NCI-H748 (cell line): ENCODE results near the gene HIRA.
"Not testable (repeated sequence)": the region's sequence is repeated elsewhere in the genome, so short reads cannot be mapped to it uniquely, and the experiment has no call there.

Experiments used
- DNase-seq: peaks from one replicate; lab custom pipeline; 2025; ENCODE audit not compliant: unreplicated experiment; lab: John Stamatoyannopoulos, UW

HIRA gene

GRCh38 chr22:19443544-19444211 is 12.1 kb upstream of the HIRA start:
- no peak for DNase-seq

DNA sequence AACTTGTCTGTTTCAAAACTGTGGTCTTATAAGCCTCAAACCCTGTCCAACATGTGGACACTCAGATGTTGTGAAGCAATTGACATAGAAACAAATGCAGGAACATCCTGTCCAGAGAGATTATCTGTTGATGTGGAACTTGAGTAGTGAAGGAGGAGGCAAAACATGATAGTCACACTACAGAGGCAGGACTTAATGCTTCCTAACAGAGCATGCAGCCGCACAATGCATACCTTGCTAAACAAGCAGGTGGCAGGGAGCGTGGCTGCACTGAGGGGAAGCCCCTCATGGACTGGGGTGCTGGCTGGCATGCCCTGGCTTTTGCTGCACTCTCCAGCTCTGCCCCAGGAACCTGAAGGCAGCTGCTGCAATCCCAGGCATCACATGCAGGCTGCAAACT is 10.6 kb upstream of the HIRA start:
- no peak for DNase-seq

DNA sequence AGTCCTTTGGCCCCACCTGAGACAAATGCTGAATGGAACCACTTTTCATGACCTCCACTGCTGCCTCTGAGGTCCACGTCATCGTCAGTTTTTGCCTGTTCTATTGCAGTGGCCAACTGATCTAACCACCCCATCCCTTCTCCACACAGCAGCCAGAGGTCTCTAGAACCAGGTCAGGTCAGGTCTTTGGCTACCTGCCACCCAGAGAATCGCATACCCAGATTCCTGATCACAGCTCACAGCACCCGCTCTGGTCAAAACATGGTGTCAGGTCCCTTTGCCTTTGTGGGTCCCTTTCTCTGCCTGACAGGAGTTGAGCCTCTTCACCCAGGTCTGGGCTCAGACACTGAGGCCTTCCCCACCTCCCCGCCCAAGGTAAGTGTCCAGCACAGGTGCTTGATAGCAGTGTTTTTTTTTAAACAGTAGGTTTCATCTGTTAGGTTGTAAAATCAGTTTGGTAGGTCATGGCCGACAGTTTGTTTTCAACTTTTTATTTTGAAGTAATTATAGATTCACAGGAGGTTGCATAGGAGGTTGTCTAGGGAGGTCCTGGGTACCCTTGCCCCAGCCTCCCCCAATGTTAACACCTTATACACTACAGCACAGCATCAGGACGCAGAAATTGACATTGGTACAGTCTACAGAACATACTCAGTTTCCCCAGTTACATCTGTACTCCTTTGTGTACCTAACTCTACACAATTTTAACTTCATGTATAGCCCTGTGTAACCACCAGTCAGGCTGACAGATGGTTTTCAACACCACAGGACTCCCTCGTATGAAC is 9.1 kb upstream of the HIRA start:
- DNase-seq, result no peak

DNA sequence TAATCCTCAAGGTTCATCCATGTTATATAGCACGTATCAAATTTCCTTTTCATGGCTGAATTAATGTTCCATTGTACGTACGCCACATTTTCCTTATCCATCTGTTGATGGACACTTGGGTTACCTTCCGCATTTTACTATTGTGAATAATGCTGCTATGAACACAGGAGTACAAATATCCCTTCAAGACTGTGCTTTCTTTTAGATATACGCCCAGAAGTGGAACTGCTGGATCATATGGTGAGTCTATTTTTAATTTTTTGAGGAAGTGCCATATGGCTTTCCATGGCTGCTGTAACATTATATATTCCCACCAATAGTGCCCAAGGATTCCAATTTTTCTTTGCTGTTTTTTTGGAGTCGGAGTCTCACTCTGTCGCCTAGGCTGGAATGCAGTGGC is 6.8 kb upstream of the HIRA start:
- DNase-seq, result no peak

DNA sequence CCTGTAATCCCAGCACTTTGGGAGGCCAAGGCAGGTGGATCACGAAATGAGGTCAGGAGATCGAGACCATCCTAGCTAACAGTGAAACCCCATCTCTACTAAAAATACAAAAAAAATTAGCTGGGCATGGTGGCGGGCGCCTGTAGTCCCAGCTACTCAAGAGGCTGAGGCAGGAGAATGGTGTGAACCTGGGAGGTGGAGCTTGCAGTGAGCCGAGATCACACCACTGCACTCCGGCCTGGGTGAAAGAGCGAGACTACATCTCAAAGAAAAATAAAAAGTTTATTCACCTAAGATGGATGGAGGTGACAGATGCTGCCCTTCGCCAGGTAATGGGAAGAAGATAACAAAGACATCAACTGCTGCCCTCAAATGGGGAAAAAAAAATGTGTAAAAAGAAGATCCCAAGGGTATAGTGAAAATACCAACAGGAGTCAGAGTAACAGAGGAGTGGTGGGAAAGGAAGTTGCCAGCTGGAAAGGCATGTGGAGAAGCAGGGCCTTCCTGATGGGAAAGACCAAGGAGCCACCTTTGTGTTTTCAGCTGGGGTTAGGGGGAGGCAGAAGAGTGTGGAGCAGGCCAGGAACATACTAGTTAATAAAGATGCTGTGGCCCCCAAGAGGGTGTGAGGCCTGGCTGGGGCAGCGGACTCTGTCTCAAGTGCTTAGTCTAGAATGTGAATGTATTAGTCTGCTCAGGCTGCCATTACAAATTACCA is 5.1 kb upstream of the HIRA start:
- not testable (repeated sequence) for DNase-seq

DNA sequence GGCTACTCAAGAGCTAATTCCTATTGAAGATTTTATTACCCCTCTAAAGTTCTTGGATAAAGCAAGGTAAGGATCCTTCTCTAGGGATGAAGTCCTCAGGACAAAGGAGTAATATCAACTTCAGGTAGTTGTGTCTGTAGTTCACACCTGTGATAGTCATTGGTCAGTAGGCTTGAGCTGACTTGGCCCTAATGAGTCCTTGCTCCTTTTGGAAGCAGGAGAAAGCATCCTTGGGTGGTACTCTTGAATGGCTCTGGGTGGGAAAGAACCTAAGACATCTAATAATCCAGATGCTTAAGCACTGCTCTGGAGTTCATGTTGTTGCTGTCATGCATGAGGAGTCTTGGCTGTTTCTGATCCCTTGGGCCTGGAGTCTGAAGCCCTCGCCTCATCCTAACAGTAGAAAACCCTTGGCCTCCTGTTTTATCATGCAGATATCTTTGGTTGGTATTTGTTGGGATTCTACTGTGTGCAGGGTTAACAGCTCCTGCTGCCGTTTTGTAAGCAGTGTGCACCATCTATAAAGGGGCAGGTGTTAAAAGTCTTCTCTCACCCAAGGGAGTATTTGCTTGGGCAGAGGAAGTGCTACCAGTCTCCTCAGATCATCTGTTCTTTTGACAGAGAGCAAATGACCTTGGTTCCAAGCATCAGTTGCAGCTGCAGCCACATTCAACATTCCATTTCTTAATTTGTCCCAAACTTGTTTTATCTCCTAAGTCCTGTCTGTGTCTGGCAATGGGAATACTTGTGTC is 3.5 kb upstream of the HIRA start:
- DNase-seq, result no peak

DNA sequence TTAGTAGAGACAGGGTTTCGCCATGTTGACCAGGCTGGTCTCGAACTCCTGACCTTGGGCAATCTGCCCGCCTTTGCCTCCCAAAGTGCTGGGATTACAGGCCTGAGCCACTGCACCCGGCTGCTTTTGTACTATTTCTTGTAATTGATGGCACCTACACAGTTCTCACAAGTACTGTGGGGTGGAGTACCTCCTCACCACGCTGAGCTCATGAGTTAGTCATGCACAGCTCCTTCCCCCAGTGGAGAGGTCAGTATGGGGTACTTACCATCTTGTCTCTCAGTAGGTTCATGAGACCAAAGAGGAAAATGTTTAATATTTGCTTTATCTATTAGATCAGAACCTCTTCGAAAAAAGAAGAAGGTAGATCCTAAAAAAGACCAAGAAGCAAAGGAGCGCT is 2.9 kb upstream of the HIRA start:
- DNase-seq, result no peak

GRCh38 chr22:19432133-19432851 is 759 bp upstream of the HIRA start, which contains the start of gene MRPL40:
Gene MRPL40, plus strand, starts transcription at chr22:19432545. Its CDS starts 10 bp downstream, at chr22:19432555.
- DNase-seq, result peak; percentile 95

- DNase-seq, result peak; percentile 47
Measured at GRCh38 chr22:19430890-19431541, 517 bp downstream of the HIRA start.

GRCh38 chr22:19429950-19430889 is 1.3 kb downstream of the HIRA start:
- peak; percentile 24 for DNase-seq

GRCh38 chr22:19424186-19424500 is 7.4 kb downstream of the HIRA start:
- no peak for DNase-seq

DNA sequence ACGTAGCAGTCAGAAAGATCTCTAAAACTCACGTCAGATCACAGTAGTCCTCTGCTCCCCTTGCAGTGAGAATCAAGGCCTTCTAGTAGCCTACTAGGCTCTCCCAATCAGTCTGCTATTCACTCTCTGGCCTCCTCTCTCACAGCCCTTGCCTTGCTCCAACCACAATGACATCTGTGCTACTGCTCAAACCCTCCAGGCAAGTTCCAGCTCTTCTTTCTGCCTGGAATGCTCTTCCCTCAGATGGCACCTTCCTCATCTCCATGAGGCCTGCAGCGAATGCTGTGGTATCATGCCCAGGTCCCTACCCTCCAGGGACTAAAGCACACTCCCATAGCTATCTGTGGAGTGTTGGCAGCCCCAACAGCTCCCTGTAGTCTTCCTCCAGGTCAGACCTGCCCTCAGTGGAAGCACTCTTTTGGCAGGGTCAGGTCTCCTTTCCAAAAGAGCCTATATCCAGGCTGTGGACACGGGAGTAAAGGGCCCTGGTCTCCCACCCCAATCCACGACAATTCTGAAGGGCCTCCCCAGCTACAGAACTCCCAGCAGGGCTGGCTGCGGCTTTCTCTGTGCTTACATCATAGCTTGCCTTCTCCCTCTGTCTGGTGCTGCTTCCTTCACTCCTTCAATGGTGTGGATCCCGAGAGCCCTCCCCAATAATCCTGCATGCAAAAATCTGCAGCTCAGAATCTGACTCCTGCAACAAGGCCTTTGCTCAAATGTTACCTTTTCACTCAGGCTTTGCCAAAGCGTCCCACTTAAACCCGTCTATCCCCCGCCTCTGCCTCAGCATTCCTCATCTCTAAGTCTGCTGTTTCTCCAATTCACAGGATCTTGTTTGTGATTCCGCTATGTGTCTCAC is 8.9 kb downstream of the HIRA start:
- DNase-seq, result no peak

DNA sequence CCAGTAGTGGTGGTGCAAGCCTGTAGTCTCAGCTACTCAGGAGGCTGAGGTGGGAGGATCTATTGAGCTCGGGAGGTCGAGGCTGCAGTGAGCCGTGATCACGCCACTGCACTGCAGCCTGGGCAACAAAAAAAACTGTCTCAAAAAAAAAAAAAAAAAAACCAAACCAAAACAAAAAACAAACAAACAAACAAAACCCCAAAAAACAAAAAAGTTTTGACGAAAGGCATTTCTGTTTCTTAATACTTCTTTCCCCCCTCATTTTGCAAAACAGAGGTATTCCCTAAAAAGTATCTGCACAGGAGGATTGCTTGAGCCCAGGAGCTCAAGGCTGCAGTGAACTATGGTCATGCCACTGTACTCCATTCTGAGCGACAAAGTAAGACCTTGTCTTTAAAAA is 11.2 kb downstream of the HIRA start:
- DNase-seq, result no peak

- peak; percentile 13 for DNase-seq
Measured at GRCh38 chr22:19419464-19420178, 11.9 kb downstream of the HIRA start.

- no peak for DNase-seq
Measured at GRCh38 chr22:19419086-19419463, 12.5 kb downstream of the HIRA start.

- no peak for DNase-seq
Measured at GRCh38 chr22:19412923-19413322, 18.6 kb downstream of the HIRA start.

- DNase-seq, result no peak
Measured at GRCh38 chr22:19412478-19412877, 19.1 kb downstream of the HIRA start.

DNA sequence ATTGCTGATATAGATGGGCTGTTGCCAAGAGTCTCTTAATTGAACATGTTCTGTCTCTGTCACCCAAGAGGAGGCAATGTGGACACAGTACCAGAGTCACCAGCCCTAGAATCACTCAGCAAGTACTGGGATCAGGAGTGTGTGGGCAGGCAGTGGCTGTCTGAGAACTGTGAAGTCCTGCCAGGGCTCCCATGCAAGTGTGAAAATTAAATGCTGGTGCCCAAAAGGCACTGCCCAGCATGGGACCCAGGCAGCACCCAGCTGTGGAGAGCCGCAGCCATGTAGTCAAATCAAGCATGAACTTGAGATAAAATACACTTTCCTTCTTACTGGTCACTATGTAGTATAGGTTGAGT is 19.9 kb downstream of the HIRA start:
- DNase-seq, result no peak
